ENCODE measurements around the gene PRDM16.

The PRDM16 gene

GRCh38 chr1:3051270-3052268 lies 17.4 kb upstream of the PRDM16 start:
- H3K79me2 ChIP-seq (ENCODE audit: insufficient read depth, low read length), result no peaks in the 10 kb centered on the region
- DNase-seq (no peak), ATAC-seq (ENCODE audit: insufficient read depth, low read depth) (no peak)
- H3K4me1 ChIP-seq (ENCODE audit: insufficient read depth, low read length), result no peaks in the 10 kb centered on the region
- H3K4me2 ChIP-seq (ENCODE audit: insufficient read depth, low read length), result no peak overlapping the region
- no peaks in the 10 kb centered on the region for H3K36me3 ChIP-seq (ENCODE audit: insufficient read depth, low read length)
- no peaks in the 10 kb centered on the region for H3K9me3 ChIP-seq (ENCODE audit: insufficient read depth, low read length, severe bottlenecking)
- H2AFZ ChIP-seq (ENCODE audit: low read depth, low read length), result no peak overlapping the region
- no peak overlapping the region for H3K4me3 ChIP-seq (ENCODE audit: low read depth in 1 of 2, low read length in 2 of 2)
- no peaks in the 10 kb centered on the region for H4K20me1 ChIP-seq (ENCODE audit: insufficient read depth, low read length)
- no peak for TF ChIP-seq CTCF (IDR thresholded peaks at IDR 0.05; ENCODE audit: borderline replicate concordance, extremely low read depth, low read length, poor library complexity, severe bottlenecking)
- no peak for TF ChIP-seq EZH2 (IDR thresholded peaks at IDR 0.05; ENCODE audit: borderline replicate concordance, low read depth, low read length, severe bottlenecking)
- no peaks in the 10 kb centered on the region for H3K27me3 ChIP-seq (ENCODE audit: insufficient read depth, low read length, poor library complexity)
- no peak overlapping the region for H3K27ac ChIP-seq (ENCODE audit: low read length)
- no peak overlapping the region for H3K9ac ChIP-seq (ENCODE audit: low read depth, low read length)

- Histone ChIP-seq H3K79me2 (ENCODE audit: insufficient read depth, low read length) (no peaks in the 10 kb centered on the region), H4K20me1 (ENCODE audit: insufficient read depth, low read length) (no peaks in the 10 kb centered on the region), H3K36me3 (ENCODE audit: insufficient read depth, low read length) (no peaks in the 10 kb centered on the region), H3K4me3 (ENCODE audit: low read depth in 1 of 2, low read length in 2 of 2) (no peak overlapping the region), H3K4me2 (ENCODE audit: insufficient read depth, low read length) (no peak overlapping the region), H3K27me3 (ENCODE audit: insufficient read depth, low read length, poor library complexity) (no peaks in the 10 kb centered on the region), H3K9ac (ENCODE audit: low read depth, low read length) (no peak overlapping the region), H3K4me1 (ENCODE audit: insufficient read depth, low read length) (no peaks in the 10 kb centered on the region), H2AFZ (ENCODE audit: low read depth, low read length) (no peak overlapping the region), H3K27ac (ENCODE audit: low read length) (no peak overlapping the region), H3K9me3 (ENCODE audit: insufficient read depth, low read length, severe bottlenecking) (no peaks in the 10 kb centered on the region)
- ATAC-seq (ENCODE audit: insufficient read depth, low read depth) (no peak), DNase-seq (no peak)
- TF ChIP-seq CTCF (IDR thresholded peaks at IDR 0.05; ENCODE audit: borderline replicate concordance, extremely low read depth, low read length, poor library complexity, severe bottlenecking) (no peak), EZH2 (IDR thresholded peaks at IDR 0.05; ENCODE audit: borderline replicate concordance, low read depth, low read length, severe bottlenecking) (no peak)
These were observed 16.5 kb upstream of the PRDM16 start for GRCh38 chr1:3052501-3052900.

DNA sequence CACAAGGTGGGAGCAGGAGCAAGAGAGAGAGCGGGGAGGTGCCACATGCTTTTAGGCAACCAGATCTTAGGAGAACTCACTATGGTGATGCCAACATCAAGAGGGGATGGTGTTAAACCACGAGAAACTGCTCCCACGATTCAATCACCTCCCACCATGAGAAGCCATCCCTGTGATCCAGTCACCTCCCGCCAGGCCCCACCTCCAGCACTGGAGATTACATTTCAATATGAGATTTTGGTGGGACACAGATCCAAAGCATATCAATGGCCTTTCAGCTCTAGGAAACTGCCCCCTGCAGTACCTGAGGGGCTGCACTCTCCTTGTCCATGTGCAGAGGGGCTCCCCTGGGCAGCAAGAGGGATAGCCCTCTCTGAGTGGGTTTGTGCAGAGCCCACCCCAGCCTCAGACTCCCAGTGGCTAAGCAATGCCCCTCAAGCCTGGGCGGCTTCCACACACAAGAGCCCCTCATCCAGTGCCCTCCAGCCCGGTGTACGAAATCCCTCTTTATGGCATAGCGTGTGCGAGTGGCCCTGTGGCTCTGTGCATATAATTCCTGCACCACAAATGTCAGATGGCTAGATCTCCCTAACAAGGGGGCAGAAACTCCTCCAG lies 15.5 kb upstream of the PRDM16 start:
- no peak for DNase-seq
- Histone ChIP-seq H3K9me3 (ENCODE audit: insufficient read depth, low read length, severe bottlenecking) (no peaks in the 10 kb centered on the region), H4K20me1 (ENCODE audit: insufficient read depth, low read length) (no peaks in the 10 kb centered on the region), H3K79me2 (ENCODE audit: insufficient read depth, low read length) (no peaks in the 10 kb centered on the region), H3K27ac (ENCODE audit: low read length) (no peak overlapping the region), H3K4me1 (ENCODE audit: insufficient read depth, low read length) (no peaks in the 10 kb centered on the region), H3K4me2 (ENCODE audit: insufficient read depth, low read length) (no peak overlapping the region), H3K36me3 (ENCODE audit: insufficient read depth, low read length) (no peaks in the 10 kb centered on the region), H3K4me3 (ENCODE audit: low read depth in 1 of 2, low read length in 2 of 2) (no peak overlapping the region), H3K27me3 (ENCODE audit: insufficient read depth, low read length, poor library complexity) (peaks cover 9% of the 10 kb centered on the region), H3K9ac (ENCODE audit: low read depth, low read length) (no peak overlapping the region), H2AFZ (ENCODE audit: low read depth, low read length) (no peak overlapping the region)
- no peak for TF ChIP-seq CTCF (IDR thresholded peaks at IDR 0.05; ENCODE audit: borderline replicate concordance, extremely low read depth, low read length, poor library complexity, severe bottlenecking)
- TF ChIP-seq EZH2 (IDR thresholded peaks at IDR 0.05; ENCODE audit: borderline replicate concordance, low read depth, low read length, severe bottlenecking), result no peak
- no peak for ATAC-seq (ENCODE audit: insufficient read depth, low read depth)
